Astrocyte of the hippocampus (primary cell): ENCODE measurements around the gene PSMB4.
"Not testable (repeated sequence)": the region's sequence is repeated elsewhere in the genome, so short reads cannot be mapped to it uniquely, and the experiment has no call there.

Experiments used
- DNase-seq: peaks from one replicate; pipeline ENCODE4 v3.0.0; 2011; ENCODE audit warnings: low read depth, low spot score

PSMB4 gene

DNA sequence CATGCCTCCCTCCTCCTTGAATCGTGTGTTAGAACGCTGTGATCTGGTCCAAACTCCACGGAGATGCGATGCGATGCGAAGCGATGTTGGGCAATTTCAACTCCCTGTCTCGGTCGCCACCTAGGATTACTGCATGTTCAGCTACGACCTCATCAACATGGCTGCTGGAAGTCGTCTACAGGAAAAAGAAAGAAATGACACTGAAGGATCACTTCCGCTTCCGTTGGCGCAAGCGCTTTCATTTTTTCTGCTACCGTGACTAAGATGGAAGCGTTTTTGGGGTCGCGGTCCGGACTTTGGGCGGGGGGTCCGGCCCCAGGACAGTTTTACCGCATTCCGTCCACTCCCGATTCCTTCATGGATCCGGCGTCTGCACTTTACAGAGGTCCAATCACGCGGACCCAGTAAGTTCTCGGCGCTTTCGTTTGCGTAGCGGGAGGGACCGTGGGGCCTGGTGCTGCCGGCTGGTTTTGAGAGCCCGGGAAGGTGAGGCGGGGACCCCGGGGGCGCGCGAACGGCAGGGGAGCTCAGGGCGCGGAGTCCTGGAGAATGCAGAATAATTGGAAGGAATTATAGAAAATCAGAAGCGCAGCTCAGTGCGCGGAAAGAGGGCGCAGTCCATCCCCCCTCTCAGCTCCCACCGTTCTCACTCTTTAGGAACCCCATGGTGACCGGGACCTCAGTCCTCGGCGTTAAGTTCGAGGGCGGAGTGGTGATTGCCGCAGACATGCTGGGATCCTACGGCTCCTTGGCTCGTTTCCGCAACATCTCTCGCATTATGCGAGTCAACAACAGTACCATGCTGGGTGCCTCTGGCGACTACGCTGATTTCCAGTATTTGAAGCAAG, at the start of gene PSMB4:
Gene PSMB4 (plus strand): TSS at position 250 of the 848 bp plus-strand sequence. CDS start 15 bp downstream, at position 265.
- DNase-seq: peak; percentile 95

DNA sequence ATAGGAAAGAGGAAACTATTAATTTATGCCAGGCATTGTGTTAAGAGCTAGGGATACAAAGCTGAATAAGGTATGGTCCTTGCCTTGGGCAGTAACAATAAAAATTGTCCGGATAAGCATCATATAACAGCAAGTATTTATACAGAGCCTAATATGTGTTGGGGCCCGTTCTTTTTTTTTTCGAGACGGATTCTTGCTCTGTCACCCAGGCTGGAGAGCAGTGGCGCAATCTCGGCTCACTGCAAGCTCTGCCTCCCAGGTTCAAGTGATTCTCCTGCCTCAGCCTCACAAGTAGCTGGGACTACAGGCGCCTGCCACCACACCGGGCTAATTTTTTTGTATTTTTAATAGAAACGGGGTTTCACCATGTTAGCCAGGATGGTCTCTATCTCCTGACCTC, 49.0 kb upstream of the PSMB4 start:
- DNase-seq: not testable (repeated sequence)

DNA sequence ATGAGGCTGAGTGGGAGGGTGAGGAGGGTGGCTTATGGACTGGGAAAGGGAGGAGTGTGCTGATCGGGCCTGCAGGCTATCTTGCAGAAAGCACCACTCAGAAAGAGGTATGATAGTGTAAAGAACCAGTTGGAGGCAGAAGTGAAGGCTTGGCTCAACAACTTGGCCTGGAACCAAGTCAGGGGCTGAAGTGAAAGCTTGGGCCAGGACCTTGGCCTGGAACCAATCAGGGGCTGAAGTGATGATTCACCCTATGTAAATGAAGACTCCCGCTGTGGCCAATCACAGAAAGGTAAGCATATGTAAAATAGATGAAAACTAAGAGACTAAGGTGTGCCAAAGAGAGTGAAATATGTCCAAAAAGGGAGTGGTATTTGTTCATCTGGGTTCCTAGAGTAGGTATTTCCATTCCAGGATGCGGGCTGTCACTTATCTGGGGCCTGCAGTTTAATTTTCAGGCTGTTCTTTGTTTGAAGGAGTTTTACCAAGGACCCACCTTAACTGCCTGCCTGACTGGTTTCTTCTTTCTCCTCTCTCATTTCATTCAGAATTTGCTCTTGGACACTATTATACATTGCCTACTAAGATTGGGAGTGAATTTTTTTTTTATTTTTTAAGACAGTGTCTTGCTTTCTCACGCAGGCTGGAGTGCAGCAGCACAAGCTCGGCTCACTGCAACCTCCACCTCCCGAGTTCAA, 47.2 kb upstream of the PSMB4 start:
- DNase-seq: peak; percentile 44

GRCh38 chr1:151356696-151357095, 42.7 kb upstream of the PSMB4 start:
- DNase-seq: no peak

GRCh38 chr1:151361883-151362282, 37.5 kb upstream of the PSMB4 start:
- no peak for DNase-seq

GRCh38 chr1:151362308-151363155, 36.8 kb upstream of the PSMB4 start:
- no peak for DNase-seq

DNA sequence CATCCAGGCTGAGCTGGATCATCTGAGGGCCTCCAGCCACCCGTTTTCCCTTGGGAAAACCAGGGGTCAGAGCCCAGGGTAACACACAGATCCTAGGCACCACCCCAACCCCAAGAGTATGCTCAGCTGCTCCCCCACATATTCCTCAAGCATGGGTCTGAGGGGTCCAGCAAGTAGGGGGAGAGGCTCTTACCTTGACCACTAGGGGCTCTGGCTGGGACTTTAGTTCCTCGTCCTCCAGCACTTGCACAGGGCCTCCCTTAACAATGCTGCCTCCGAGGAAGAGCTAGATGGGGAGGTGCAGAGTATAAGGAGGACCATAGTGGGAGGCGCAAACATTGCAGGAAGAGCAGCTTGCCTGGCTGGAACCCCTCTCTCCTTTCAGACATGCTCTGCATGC, 34.4 kb upstream of the PSMB4 start:
- no peak for DNase-seq

- DNase-seq: no peak
Observed at GRCh38 chr1:151367658-151368392, 31.5 kb upstream of the PSMB4 start.

DNA sequence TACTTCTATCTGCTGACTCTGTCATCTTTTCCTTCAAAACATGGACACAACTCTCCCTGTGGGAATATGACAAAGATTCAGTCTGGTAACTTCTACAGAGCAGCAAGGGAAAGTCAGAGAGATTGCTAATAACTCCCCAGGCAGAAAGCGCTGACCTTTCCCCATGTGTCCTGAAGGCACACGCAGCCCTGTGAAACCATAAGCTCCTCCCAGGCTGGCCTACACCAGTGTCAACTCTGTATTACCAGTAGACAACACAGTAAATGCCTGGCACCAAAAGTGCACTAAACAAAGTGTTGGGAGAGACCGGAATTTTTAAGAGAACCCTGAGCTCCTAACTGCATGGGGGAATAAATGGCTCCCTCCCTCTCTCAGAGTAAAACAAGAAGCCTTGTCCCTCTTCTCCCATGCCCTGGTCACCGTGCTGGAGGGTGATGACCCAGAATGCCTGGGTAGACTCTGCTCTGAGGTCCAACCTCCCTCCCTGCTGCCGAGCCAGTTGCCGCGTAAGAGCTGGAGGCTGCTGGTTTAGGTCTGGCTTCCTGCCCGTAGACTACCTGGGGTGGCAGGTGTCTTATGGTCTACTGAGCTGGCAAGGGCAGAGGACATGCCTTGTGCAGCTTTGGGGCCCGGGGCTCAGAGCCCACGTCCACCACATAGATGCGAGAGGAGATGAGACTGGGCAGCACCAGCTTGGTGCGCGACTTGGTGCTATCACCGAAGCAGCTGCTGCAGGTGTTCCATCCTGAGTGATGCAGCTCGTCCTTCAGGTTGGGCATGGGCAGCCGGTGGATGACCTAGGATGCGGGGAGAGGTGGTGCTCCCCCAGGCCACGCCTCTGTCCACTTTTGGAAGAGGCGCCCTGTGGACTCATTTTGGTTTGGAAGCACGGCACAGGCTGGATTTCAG, 30.7 kb upstream of the PSMB4 start:
- no peak for DNase-seq

GRCh38 chr1:151369302-151369610, 30.1 kb upstream of the PSMB4 start:
- DNase-seq: no peak

- no peak for DNase-seq
Observed at GRCh38 chr1:151369621-151370048, 29.7 kb upstream of the PSMB4 start.

GRCh38 chr1:151370211-151370911, 29.0 kb upstream of the PSMB4 start:
- no peak for DNase-seq

DNA sequence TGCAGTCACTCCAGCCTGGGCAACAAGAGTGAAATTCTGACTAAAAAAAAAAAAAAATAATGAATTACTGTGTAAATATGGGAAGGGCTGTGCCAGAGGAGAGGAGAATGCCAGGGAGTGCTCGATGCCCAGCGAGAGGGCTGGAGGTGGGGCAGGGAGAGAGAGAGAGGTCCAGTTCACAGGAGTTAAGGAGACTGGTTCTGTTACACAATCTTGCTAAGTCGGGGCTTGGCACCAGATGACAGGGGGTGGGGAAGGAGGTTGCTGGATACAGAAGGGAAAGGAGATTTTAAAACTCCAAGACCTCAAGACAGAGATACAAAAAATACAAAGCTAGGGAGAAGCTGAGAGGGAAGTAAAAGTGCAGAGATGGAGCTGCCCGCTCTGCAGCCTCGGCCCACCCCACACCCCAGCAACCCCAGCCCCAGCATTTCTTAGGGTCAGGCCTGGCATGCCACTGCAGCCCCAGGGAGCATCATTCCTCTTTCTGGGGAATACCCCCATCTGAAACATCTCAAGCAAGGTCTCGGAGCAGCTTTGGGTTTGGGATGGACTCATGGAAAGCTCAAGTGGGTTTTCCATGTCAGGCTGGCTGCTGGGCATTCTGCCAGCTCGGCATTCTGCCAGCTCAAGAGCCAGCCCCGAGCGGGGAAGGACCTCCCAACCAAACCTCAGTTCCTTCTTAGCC, 27.9 kb upstream of the PSMB4 start:
- peak; percentile 74 for DNase-seq

DNA sequence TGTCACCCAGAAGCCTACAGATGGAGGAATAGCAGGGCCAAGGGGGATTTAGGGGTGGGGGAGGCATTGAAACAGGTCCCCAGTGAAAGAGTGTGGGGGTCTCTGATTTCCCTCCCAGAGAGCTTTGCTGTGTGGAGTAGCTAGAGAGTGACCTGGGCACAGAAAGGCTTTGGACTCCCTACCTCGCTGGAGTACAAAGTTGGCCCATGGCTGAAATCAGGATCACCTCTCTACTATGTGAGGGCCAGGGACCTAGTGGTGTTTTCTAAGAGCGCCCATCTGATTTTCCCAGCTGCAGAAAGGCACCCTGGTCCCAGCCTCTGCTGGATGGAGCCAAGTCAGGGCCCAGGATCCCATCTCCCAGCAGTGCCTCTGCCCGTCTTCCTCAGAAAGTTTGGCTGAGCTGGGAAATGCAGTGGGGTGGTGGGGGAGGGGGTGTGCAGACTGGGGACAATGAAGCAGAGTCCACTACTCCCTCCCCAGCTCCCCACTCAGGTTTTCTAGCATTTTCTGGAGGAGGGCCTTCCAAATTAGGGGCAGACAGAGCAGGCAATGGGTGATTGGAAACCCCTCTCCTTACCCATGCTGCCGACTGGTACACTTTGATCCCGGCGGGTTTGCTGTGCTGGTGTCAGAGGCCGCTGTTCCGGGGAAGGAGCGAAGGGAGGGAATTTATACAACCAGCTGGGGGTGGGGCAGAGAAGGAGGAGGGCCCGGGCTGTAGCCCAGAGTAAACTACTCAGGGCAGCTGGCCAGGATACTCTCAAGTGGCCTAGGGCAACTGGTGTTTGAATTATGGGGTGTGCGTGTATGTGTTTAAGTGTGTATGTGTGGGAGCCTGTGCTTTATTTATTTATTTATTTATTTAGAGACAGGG, 27.1 kb upstream of the PSMB4 start, which contains the start of gene SELENBP1:
Gene SELENBP1 (minus strand): TSS at position 648 of the 877 bp plus-strand sequence. CDS start 64 bp downstream, at position 584.
- DNase-seq: peak; percentile 80

GRCh38 chr1:151373196-151373595, 26.2 kb upstream of the PSMB4 start:
- DNase-seq: no peak

DNA sequence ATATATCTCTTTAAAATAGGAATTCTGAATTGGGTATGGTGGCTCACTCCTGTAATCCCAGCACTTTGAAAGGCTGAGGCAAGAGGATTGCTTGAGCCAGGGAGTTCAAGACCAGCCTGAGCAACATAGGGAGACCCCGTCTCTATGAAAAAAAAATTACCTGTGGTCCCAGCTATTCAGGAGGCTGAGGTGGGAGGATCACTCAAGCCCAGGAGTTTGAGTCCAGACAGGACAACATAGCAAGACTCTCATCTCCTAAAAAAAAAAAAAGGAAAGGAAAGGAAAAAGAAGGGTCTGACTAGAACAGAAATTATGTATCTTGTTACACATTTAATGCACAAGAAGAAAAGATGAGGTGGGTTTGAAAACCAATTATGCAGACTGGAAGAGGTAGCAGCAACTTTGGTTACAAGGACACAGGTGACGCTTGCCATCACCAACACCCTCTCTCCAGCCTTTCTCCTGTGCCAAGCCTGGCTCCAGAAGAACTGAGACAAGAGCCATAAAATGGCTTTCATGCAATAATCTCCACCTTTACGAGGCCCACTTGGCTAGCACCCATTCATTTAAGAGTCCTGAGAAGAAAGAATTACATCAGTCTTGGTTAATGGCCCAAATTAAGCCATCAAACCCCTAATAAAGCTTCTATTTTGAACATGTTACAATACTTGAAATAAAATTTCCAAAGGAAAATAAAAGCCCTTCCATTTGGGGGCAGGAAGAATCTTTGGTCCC, 22.1 kb upstream of the PSMB4 start:
- no peak for DNase-seq

GRCh38 chr1:151384584-151384983, 14.8 kb upstream of the PSMB4 start:
- no peak for DNase-seq
